Tibial nerve (tissue), 4 donors: Measurements from ENCODE around the gene MECR. TPM values are rescaled to one million over a fixed set of nuclear protein-coding genes. Genes with fewer than 3 reads are reported as not detected.

Experiments used
- DNase-seq, 2 donors: peaks; one replicate each; pipeline ENCODE4 v3.0.0-alpha.2; 2019; ENCODE audit warnings: low spot score in 2 of 2
- H3K27ac ChIP-seq, 4 donors: fragments of 200-600 bp; sonication (generic) in 3 of 4; one replicate each; pipeline ENCODE4 v1.5.1; 2017 to 2019; ENCODE audit warnings: mild to moderate bottlenecking in 1 of 4
- H3K27me3 ChIP-seq, 2 donors: fragments of 200-600 bp; sonication (generic) in 1 of 2; one replicate each; pipeline versions ENCODE4 v1.5.1 to v1.6.0; 2017 to 2019
- H3K36me3 ChIP-seq, 3 donors: fragments of 200-600 bp; sonication (generic); one replicate each; pipeline ENCODE4 v1.5.1; 2018 to 2019
- H3K4me1 ChIP-seq, 4 donors: fragments of 200-600 bp; sonication (generic) in 3 of 4; one replicate each; pipeline ENCODE4 v1.5.1; 2017 to 2019
- H3K4me3 ChIP-seq, 4 donors: fragments of 200-600 bp; sonication (generic) in 3 of 4; one replicate each; pipeline ENCODE4 v1.5.1; 2017 to 2019; ENCODE audit warnings: mild to moderate bottlenecking in 1 of 4, moderate library complexity in 1 of 4
- H3K9me3 ChIP-seq, 4 donors: fragments of 200-600 bp; sonication (generic) in 3 of 4; one replicate each; pipeline ENCODE4 v1.5.1; 2017 to 2019
- EP300 ChIP-seq, 2 donors: sonication (generic); formaldehyde crosslinking; IDR thresholded peaks; one replicate each; pipeline ENCODE4 v1.6.1; 2017; ENCODE audit warnings: antibody characterized with exemption in 2 of 2, mild to moderate bottlenecking in 1 of 2
- POLR2A ChIP-seq, 2 donors: fragments of 450-650 bp; IDR thresholded peaks; one replicate each; pipeline ENCODE4 v1.6.1; 2017; ENCODE audit warnings: antibody characterized with exemption in 2 of 2, mild to moderate bottlenecking in 2 of 2, moderate library complexity in 2 of 2
- WGBS, 2 donors: methylation state at CpG; one replicate each; pipeline ENCODE4 v1.1.5; 2018; 5-methylcytosine and 5-hydroxymethylcytosine counted together
- total RNA-seq, 4 donors: library from RNA; depleted of rRNA; stranded (reverse); fragments of >200 nt; gene quantifications; one replicate each; pipeline ENCODE4 v1.1.0, GENCODE V29; 2016
- TF ChIP-seq, protein P1 (sequence below), 5 experiments: fragments of 200-600 bp in 3 of 5; fragments of 450-650 bp in 2 of 5; sonication (generic) in 3 of 5; IDR thresholded peaks; one replicate each; pipeline ENCODE4 v1.5.1; 2016 to 2019; ENCODE audit warnings: antibody characterized with exemption in 5 of 5, mild to moderate bottlenecking in 3 of 5, moderate library complexity in 2 of 5

MECR gene
- total RNA-seq, 4 donors from 2014 or later = 18.8 to 34.2 (median 22.9) TPM

DNA sequence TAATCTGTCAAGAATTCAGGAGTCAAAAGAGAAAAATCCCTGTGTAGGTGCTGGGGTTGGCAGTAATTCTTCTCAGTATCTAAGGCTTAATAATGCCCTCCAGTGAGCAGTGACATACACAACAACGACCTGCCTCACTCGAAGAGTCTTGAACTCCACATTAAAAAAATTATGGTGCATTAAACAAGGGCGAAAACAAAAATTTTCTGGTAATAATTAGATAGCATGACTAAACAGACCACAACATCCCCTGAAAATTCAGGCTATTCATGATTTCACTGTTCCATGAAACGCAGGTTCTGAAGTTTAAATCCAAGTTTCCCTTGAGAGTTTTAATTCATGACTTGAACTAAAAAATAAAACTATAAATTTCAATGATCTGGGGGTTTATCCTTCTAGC is 54.2 kb downstream of the MECR start:
- peak overlapping the region in 2 of 4 donors; percentile 3 to 61 for H3K27ac ChIP-seq
- WGBS, 2 donors = 18 to 26% methylated on average over 4 of the region's 4 CpGs
- H3K36me3 ChIP-seq = peaks cover 0 to 5% (median 0%) of the 10 kb centered on the region in 3 donors
- TF ChIP-seq EP300 (IDR thresholded peaks at IDR 0.05) (no peak), POLR2A (IDR thresholded peaks at IDR 0.05) (no peak)
- TF ChIP-seq, protein P1, sequence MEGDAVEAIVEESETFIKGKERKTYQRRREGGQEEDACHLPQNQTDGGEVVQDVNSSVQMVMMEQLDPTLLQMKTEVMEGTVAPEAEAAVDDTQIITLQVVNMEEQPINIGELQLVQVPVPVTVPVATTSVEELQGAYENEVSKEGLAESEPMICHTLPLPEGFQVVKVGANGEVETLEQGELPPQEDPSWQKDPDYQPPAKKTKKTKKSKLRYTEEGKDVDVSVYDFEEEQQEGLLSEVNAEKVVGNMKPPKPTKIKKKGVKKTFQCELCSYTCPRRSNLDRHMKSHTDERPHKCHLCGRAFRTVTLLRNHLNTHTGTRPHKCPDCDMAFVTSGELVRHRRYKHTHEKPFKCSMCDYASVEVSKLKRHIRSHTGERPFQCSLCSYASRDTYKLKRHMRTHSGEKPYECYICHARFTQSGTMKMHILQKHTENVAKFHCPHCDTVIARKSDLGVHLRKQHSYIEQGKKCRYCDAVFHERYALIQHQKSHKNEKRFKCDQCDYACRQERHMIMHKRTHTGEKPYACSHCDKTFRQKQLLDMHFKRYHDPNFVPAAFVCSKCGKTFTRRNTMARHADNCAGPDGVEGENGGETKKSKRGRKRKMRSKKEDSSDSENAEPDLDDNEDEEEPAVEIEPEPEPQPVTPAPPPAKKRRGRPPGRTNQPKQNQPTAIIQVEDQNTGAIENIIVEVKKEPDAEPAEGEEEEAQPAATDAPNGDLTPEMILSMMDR (IDR thresholded peaks at IDR 0.05) = no peak
- no peaks in the 10 kb centered on the region for H3K9me3 ChIP-seq
- no peak overlapping the region for H3K4me3 ChIP-seq
- no peaks in the 10 kb centered on the region for H3K27me3 ChIP-seq
- no peak for DNase-seq
- peaks cover 0 to 61% (median 50%) of the 10 kb centered on the region in 4 donors for H3K4me1 ChIP-seq

DNA sequence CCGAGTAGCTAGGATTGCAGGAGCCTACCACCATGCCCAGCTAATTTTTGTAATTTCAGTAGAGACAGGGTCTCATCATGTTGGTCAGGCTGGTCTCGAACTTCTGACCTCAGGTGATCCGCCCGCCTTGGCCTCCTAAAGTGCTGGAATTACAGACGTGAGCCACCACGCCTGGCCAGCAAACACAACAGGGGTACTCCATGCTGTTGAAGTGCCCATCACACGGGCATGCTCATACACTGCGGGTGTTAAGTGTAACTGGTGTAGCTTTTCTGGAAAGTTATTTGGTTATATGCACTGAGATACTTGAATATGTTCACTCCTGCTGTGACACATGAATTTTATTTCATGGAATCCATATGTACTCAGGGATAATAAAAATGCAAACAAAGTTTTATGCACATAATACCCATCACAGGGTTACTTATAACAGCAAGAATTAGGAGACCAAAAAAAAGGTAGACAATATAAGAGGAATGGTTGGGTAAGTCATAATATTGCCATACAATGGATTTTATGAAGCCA is 58.3 kb downstream of the MECR start:
- Histone ChIP-seq H3K4me3 (no peak overlapping the region), H3K4me1 (peaks cover 0 to 58% (median 37%) of the 10 kb centered on the region in 4 donors), H3K36me3 (peaks cover 0 to 12% (median 0%) of the 10 kb centered on the region in 3 donors), H3K27ac (no peak overlapping the region), H3K27me3 (no peaks in the 10 kb centered on the region), H3K9me3 (no peaks in the 10 kb centered on the region)
- TF ChIP-seq POLR2A (IDR thresholded peaks at IDR 0.05) (no peak), EP300 (IDR thresholded peaks at IDR 0.05) (no peak)
- TF ChIP-seq, protein P1 (IDR thresholded peaks at IDR 0.05) = no peak
- WGBS, 2 donors = 93 to 94% methylated on average over 8 of the region's 8 CpGs
- DNase-seq = no peak

DNA sequence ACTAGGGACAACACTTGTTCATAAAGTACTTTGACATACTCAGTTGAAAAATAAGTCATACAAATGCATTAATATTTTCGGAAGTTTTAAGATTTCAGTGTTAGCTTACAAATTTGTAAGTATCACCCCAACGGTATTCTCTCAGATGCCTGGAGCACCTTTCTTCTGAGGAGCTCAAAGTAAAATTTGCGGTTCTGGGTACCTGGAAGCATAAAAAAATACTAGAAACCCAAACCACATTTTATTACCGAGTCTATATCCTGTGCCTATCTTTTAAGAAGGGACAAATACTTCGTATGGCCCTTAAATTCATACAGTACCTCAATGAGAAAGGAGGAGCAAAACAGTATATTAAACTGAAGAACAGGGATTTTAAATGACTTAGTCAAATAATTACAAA is 59.2 kb downstream of the MECR start:
- Histone ChIP-seq H3K36me3 (peaks cover 0 to 21% (median under 1%) of the 10 kb centered on the region in 3 donors), H3K4me1 (peaks cover 0 to 58% (median 32%) of the 10 kb centered on the region in 4 donors), H3K27ac (no peak overlapping the region), H3K27me3 (no peaks in the 10 kb centered on the region), H3K9me3 (no peaks in the 10 kb centered on the region), H3K4me3 (no peak overlapping the region)
- WGBS, 2 donors = 85 to 86% methylated on average over 5 of the region's 5 CpGs
- TF ChIP-seq EP300 (IDR thresholded peaks at IDR 0.05) (no peak), POLR2A (IDR thresholded peaks at IDR 0.05) (no peak)
- TF ChIP-seq, protein P1 (IDR thresholded peaks at IDR 0.05) = no peak
- DNase-seq = no peak

DNA sequence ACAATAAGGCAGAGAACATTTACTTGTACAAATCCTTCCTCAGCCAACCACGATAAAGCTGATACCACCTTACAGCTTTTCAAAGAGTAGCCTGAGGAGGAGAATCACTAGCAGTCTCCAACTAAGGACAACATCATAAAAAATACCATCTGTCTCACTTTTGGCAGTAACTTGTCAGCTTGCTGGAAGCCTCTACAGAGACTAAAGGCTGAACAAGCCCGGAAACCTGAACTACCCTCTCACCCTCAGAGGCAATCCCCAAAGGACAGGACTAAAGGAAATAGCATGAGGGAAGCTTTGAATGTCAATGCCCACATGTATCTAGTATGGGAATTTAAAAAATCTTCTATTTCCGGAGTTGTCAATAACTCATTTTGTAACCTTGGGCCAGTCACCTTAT is 59.6 kb downstream of the MECR start:
- Histone ChIP-seq H3K9me3 (no peaks in the 10 kb centered on the region), H3K4me3 (no peak overlapping the region), H3K4me1 (peaks cover 0 to 58% (median 29%) of the 10 kb centered on the region in 4 donors), H3K36me3 (peaks cover 0 to 25% (median 5%) of the 10 kb centered on the region in 3 donors), H3K27me3 (no peaks in the 10 kb centered on the region), H3K27ac (no peak overlapping the region)
- WGBS, 2 donors = 15 to 18% methylated on average over 3 of the region's 3 CpGs
- DNase-seq = no peak
- TF ChIP-seq POLR2A (IDR thresholded peaks at IDR 0.05) = no peak
- TF ChIP-seq, protein P1 (IDR thresholded peaks at IDR 0.05) = no peak
- no peak for TF ChIP-seq EP300 (IDR thresholded peaks at IDR 0.05)

DNA sequence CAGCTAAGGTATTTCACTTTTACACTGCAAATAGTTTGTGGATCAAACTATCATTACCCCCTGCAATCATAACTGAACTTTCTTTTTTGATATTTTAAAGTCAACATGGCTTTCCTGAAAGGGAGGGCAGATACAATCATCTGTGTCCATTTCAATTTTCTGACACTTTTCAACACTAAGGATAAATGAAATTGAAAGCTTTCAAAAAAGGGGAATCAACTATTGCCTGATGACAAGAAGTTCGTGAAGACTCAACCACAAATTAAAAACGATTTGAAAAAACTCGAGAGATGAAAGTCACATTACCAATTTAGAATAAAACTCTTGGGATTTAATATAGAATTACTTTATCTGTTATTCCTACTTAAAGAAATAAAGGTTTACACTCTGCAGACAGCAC is 60.8 kb downstream of the MECR start:
- no peak for TF ChIP-seq POLR2A (IDR thresholded peaks at IDR 0.05)
- no peak for TF ChIP-seq EP300 (IDR thresholded peaks at IDR 0.05)
- TF ChIP-seq, protein P1 (IDR thresholded peaks at IDR 0.05) = no peak
- 66 to 70% methylated on average over 3 of the region's 3 CpGs for WGBS, 2 donors
- Histone ChIP-seq H3K4me1 (peaks cover 0 to 65% (median 28%) of the 10 kb centered on the region in 4 donors), H3K27ac (no peak overlapping the region), H3K27me3 (no peaks in the 10 kb centered on the region), H3K36me3 (peaks cover 0 to 37% (median 11%) of the 10 kb centered on the region in 3 donors), H3K4me3 (no peak overlapping the region), H3K9me3 (no peaks in the 10 kb centered on the region)
- no peak for DNase-seq
